T-cell (primary cell): Measurements from ENCODE around the gene MBD1. TPM values are rescaled to one million over a fixed set of nuclear protein-coding genes. Genes with fewer than 3 reads are reported as not detected.
"Not testable (repeated sequence)": the region's sequence is repeated elsewhere in the genome, so short reads cannot be mapped to it uniquely, and the experiment has no call there.

ENCODE experiments used
- ATAC-seq, 4 experiments: fragments of 200-7000 bp in 3 of 4; fragments of 150-1000 bp in 1 of 4; cut with Tn5 transposase; replicated peaks in 1 of 4; 1 replicate in 3 of 4; 2 replicates in 1 of 4; pipeline ENCODE4 v1.10.0; 2021; ENCODE audit warnings: moderate library complexity in 3 of 4, mild to moderate bottlenecking in 2 of 4, moderate number of reproducible peaks in 1 of 4
- CTCF ChIA-PET, 2 donors: fragments of 300-600 bp; sonication (Branson Sonifier 250); formaldehyde crosslinking; loops; one replicate each; lab custom pipeline; 2022; ENCODE audit warnings: antibody characterized with exemption in 2 of 2; lab: Charles Lee
- POLR2A ChIA-PET, 2 donors: fragments of 300-600 bp; sonication (Branson Sonifier 250); formaldehyde crosslinking; loops; one replicate each; lab custom pipeline; 2022; ENCODE audit warnings: antibody characterized with exemption in 2 of 2; lab: Charles Lee
- DNase-seq, 35 experiments: peaks; one replicate each; pipeline versions ENCODE4 v3.0.0 to v3.0.0-alpha.2; 2013 to 2023
- H3K27ac ChIP-seq: one replicate; pipeline ENCODE4 v1.5.1; 2013; ENCODE audit warnings: low read length
- H3K27me3 ChIP-seq, 2 experiments: replicated peaks in 1 of 2; 1 replicate in 1 of 2; 2 replicates in 1 of 2; pipeline versions ENCODE4 v1.6.1 to v1.7.0; 2013; ENCODE audit warnings: low read length in 1 of 2, mixed read lengths in 1 of 2; ENCODE audit not compliant: control insufficient read depth in 2 of 2, insufficient read depth in 2 of 2; ENCODE audit errors: extremely low read depth in 1 of 2
- H3K36me3 ChIP-seq, 2 donors: 1 replicate in 1 of 2; 2 replicates in 1 of 2; pipeline versions ENCODE4 v1.6.1 to v1.7.0; 2013; ENCODE audit warnings: low read length in 1 of 2; ENCODE audit not compliant: control insufficient read depth in 2 of 2, insufficient read depth in 1 of 2; ENCODE audit errors: extremely low read depth in 1 of 2
- H3K4me1 ChIP-seq, 2 experiments: 1 replicate in 1 of 2; 2 replicates in 1 of 2; pipeline versions ENCODE4 v1.6.1 to v1.7.0; 2013; ENCODE audit warnings: low read length in 2 of 2, mixed read lengths in 1 of 2; ENCODE audit not compliant: insufficient read depth in 2 of 2, control insufficient read depth in 1 of 2; ENCODE audit errors: extremely low read depth in 1 of 2
- H3K4me3 ChIP-seq, 2 donors: 1 replicate in 1 of 2; 2 replicates in 1 of 2; pipeline versions ENCODE4 v1.5.1 to v1.7.0; 2013; ENCODE audit warnings: mild to moderate bottlenecking in 2 of 2, low read length in 1 of 2, moderate library complexity in 1 of 2; ENCODE audit not compliant: control insufficient read depth in 1 of 2; ENCODE audit errors: extremely low read depth in 1 of 2
- H3K9me3 ChIP-seq: 2 replicates; pipeline ENCODE4 v1.7.0; 2013
- H3K27ac Mint-ChIP-seq, 2 donors: one replicate each; pipeline ENCODE4 v1.8.0; 2020 to 2021; ENCODE audit warnings: mild to moderate bottlenecking in 2 of 2, mixed read lengths in 2 of 2
- H3K27me3 Mint-ChIP-seq, 2 donors: one replicate each; pipeline ENCODE4 v1.8.0; 2021 to 2022; ENCODE audit warnings: mixed read lengths in 2 of 2
- H3K36me3 Mint-ChIP-seq: one replicate; pipeline ENCODE4 v1.8.0; 2021; ENCODE audit warnings: mixed read lengths
- H3K4me1 Mint-ChIP-seq, 3 donors: one replicate each; pipeline ENCODE4 v1.8.0; 2020 to 2022; ENCODE audit warnings: mixed read lengths in 3 of 3, mild to moderate bottlenecking in 1 of 3
- H3K4me3 Mint-ChIP-seq, 3 donors: one replicate each; pipeline ENCODE4 v1.8.0; 2020 to 2022; ENCODE audit warnings: mild to moderate bottlenecking in 3 of 3, mixed read lengths in 3 of 3, moderate library complexity in 3 of 3
- H3K9me3 Mint-ChIP-seq, 3 donors: one replicate each; pipeline ENCODE4 v1.8.0; 2020 to 2022; ENCODE audit warnings: mixed read lengths in 3 of 3
- WGBS: methylation state at CpG from one replicate; pipeline ENCODE4 v1.1.5; 2013; ENCODE audit warnings: missing lambda C conversion rate; ENCODE audit not compliant: insufficient coverage; 5-methylcytosine and 5-hydroxymethylcytosine counted together
- total RNA-seq, 35 experiments: library from RNA in 6 of 35; stranded (reverse) in 6 of 35; fragments of 120-200 nt in 1 of 35; gene quantifications; one replicate each; pipeline versions ENCODE4 v1.2.1 to v1.2.4 and lab custom pipeline; 2013 to 2026

Gene MBD1
- total RNA-seq, 5 donors from 2014 or later (not counting 1 experiment from before 2014, with no cell fraction given): 98.2 to 151 (median 136) TPM

- ChIA-PET POLR2A (no interaction called here), CTCF (no interaction called here)
- 100% methylated on average over 1 of the region's 3 CpGs for WGBS
- no peak overlapping the region for H3K4me3 Mint-ChIP-seq
- Histone ChIP-seq H3K27me3 (peaks cover 0 to 3% of the 10 kb centered on the region in 2 experiments), H3K4me1 (no peaks in the 10 kb centered on the region), H3K36me3 (no peaks in the 10 kb centered on the region), H3K4me3 (no peak overlapping the region), H3K27ac (no peak overlapping the region), H3K9me3 (no peaks in the 10 kb centered on the region)
- DNase-seq (no peak), ATAC-seq (no peak)
- no peaks in the 10 kb centered on the region for H3K27me3 Mint-ChIP-seq
- no peaks in the 10 kb centered on the region for H3K36me3 Mint-ChIP-seq
- no peak overlapping the region for H3K27ac Mint-ChIP-seq
- no peaks in the 10 kb centered on the region for H3K9me3 Mint-ChIP-seq
- H3K4me1 Mint-ChIP-seq: peaks cover 0 to 8% (median 4%) of the 10 kb centered on the region in 3 donors
Observed at GRCh38 chr18:50250935-50251334, 30.4 kb downstream of the MBD1 start.

- Mint-ChIP-seq H3K36me3 (no peaks in the 10 kb centered on the region), H3K4me3 (no peak overlapping the region), H3K4me1 (peaks cover 0 to 8% (median 4%) of the 10 kb centered on the region in 3 donors), H3K27ac (no peak overlapping the region), H3K27me3 (no peaks in the 10 kb centered on the region), H3K9me3 (no peaks in the 10 kb centered on the region)
- Histone ChIP-seq H3K36me3 (no peaks in the 10 kb centered on the region), H3K27ac (no peak overlapping the region), H3K4me3 (no peak overlapping the region), H3K4me1 (no peaks in the 10 kb centered on the region), H3K9me3 (no peaks in the 10 kb centered on the region), H3K27me3 (peaks cover 0 to 3% of the 10 kb centered on the region in 2 experiments)
- ATAC-seq (no peak), DNase-seq (no peak)
- CTCF ChIA-PET: no interaction called here
- POLR2A ChIA-PET: interaction anchor here in 1 of 2 donors (0.6 kb wide), 1 partner anchor 837 kb away, joined by 9 read pairs; no protein-coding TSS in a partner anchor
Observed at GRCh38 chr18:50249576-50249975, 31.7 kb downstream of the MBD1 start.

- H3K9me3 ChIP-seq: no peaks in the 10 kb centered on the region
- Mint-ChIP-seq H3K9me3 (peaks cover 0 to 4% (median under 1%) of the 10 kb centered on the region in 3 donors), H3K27me3 (no peaks in the 10 kb centered on the region), H3K36me3 (peaks cover 4% of the 10 kb centered on the region), H3K4me1 (peaks cover 0 to 8% (median 4%) of the 10 kb centered on the region in 3 donors), H3K4me3 (no peak overlapping the region), H3K27ac (no peak overlapping the region)
- ChIA-PET CTCF (no interaction called here), POLR2A (no interaction called here)
- ATAC-seq: no peak
- H3K27me3 ChIP-seq: peaks cover 0 to 3% of the 10 kb centered on the region in 2 experiments
- no peak overlapping the region for H3K27ac ChIP-seq
- no peak for DNase-seq
- no peaks in the 10 kb centered on the region for H3K4me1 ChIP-seq
- H3K4me3 ChIP-seq: no peak overlapping the region
- H3K36me3 ChIP-seq: no peaks in the 10 kb centered on the region
Observed at GRCh38 chr18:50247561-50247960, 33.8 kb downstream of the MBD1 start.

GRCh38 chr18:50241768-50242167 lies 39.6 kb downstream of the MBD1 start:
- DNase-seq, H3K36me3 ChIP-seq, H3K4me1 ChIP-seq, ATAC-seq, H3K27me3 Mint-ChIP-seq, CTCF ChIA-PET, H3K27me3 ChIP-seq, H3K4me1 Mint-ChIP-seq, H3K4me3 Mint-ChIP-seq, H3K27ac Mint-ChIP-seq, H3K27ac ChIP-seq, H3K4me3 ChIP-seq, H3K9me3 ChIP-seq, POLR2A ChIA-PET, H3K36me3 Mint-ChIP-seq: not testable (repeated sequence)
- H3K9me3 Mint-ChIP-seq: peaks cover 7 to 24% (median 13%) of the 10 kb centered on the region in 3 donors
- WGBS: 87% methylated on average over 7 of the region's 8 CpGs

DNA sequence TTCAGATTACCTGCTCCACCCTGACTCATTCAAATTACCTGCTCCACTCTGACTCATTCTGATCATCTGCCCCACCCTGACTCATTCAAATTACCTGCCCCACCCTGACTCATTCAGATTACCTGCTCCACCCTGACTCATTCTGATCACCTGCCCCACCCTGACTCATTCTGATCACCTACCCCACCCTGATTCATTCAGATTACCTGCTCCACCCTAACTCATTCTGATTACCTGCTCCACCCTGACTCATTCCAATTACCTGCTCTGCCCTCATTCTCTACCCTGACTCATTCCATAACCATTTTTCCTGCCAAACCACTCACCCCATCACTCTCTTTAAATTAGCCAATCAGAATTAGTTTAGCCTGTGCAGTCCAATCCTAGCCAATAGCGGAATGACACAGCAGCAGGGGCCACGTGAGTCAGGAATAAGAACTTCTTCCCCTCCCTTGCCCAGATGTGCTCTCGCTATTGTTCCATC lies 41.2 kb downstream of the MBD1 start:
- H3K27ac ChIP-seq: no peak overlapping the region
- 100% methylated on average over 1 of the region's 3 CpGs for WGBS
- Mint-ChIP-seq H3K4me1 (peaks cover 0 to 6% (median 0%) of the 10 kb centered on the region in 3 donors), H3K36me3 (peaks cover 10% of the 10 kb centered on the region), H3K27me3 (peaks cover 0 to 9% of the 10 kb centered on the region in 2 donors), H3K4me3 (no peak overlapping the region), H3K27ac (no peak overlapping the region), H3K9me3 (peaks cover 7 to 24% (median 13%) of the 10 kb centered on the region in 3 donors)
- ATAC-seq (peak in 1 of 4 experiments; percentile 40), DNase-seq (no peak)
- no peak overlapping the region for H3K4me3 ChIP-seq
- H3K9me3 ChIP-seq: no peaks in the 10 kb centered on the region
- ChIA-PET CTCF (no interaction called here), POLR2A (no interaction called here)
- no peaks in the 10 kb centered on the region for H3K36me3 ChIP-seq
- H3K4me1 ChIP-seq: no peaks in the 10 kb centered on the region
- no peaks in the 10 kb centered on the region for H3K27me3 ChIP-seq

DNA sequence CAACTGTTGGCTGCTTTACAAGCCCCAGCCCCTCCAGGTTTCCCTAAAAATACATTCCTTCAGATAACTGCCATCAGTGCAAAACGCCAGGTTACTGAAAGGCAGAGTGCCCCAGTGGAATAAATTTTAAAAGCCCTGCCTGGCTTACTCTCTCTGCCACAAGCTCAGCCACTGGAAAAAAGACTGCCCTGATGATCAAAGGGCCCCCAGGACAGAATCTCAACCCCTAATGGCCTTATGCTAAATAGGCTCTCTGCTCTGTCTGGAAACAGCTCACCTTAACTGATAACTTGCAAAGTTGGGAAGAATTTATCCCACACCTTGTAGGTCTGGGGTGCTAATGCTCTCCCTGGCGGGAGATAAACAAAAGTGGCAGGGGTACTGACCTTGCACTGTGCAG lies 48.9 kb downstream of the MBD1 start:
- H3K27ac Mint-ChIP-seq: no peak overlapping the region
- H3K9me3 Mint-ChIP-seq: no peaks in the 10 kb centered on the region
- Histone ChIP-seq H3K4me3 (no peak overlapping the region), H3K27me3 (peaks cover 0 to 7% of the 10 kb centered on the region in 2 experiments), H3K36me3 (no peaks in the 10 kb centered on the region), H3K4me1 (no peaks in the 10 kb centered on the region), H3K9me3 (no peaks in the 10 kb centered on the region), H3K27ac (no peak overlapping the region)
- DNase-seq: no peak
- WGBS: 57% methylated on average over 2 of the region's 2 CpGs
- peaks cover 10 to 21% of the 10 kb centered on the region in 2 donors for H3K27me3 Mint-ChIP-seq
- no peak overlapping the region for H3K4me3 Mint-ChIP-seq
- POLR2A ChIA-PET: no interaction called here
- no peak for ATAC-seq
- no peaks in the 10 kb centered on the region for H3K36me3 Mint-ChIP-seq
- H3K4me1 Mint-ChIP-seq: no peaks in the 10 kb centered on the region
- CTCF ChIA-PET: no interaction called here

- Mint-ChIP-seq H3K4me3 (no peak overlapping the region), H3K27me3 (peaks cover 10 to 21% of the 10 kb centered on the region in 2 donors), H3K36me3 (no peaks in the 10 kb centered on the region), H3K27ac (no peak overlapping the region), H3K4me1 (no peaks in the 10 kb centered on the region), H3K9me3 (no peaks in the 10 kb centered on the region)
- ATAC-seq (no peak), DNase-seq (no peak)
- Histone ChIP-seq H3K36me3 (no peaks in the 10 kb centered on the region), H3K27ac (no peak overlapping the region), H3K4me1 (no peaks in the 10 kb centered on the region), H3K9me3 (no peaks in the 10 kb centered on the region), H3K4me3 (no peak overlapping the region), H3K27me3 (peaks cover 0 to 7% of the 10 kb centered on the region in 2 experiments)
- 47% methylated on average over 4 of the region's 4 CpGs for WGBS
- ChIA-PET CTCF (no interaction called here), POLR2A (no interaction called here)
Observed at GRCh38 chr18:50231621-50232020, 49.7 kb downstream of the MBD1 start.
